Osteoblast (primary cell): Measurements from ENCODE around the gene PHOX2A. TPM values are rescaled to one million over a fixed set of nuclear protein-coding genes. Genes with fewer than 3 reads are reported as not detected.

Source experiments
- DNase-seq: peaks from one replicate; pipeline ENCODE4 v3.0.0; 2011; ENCODE audit warnings: low spot score, mixed read lengths; ENCODE audit not compliant: insufficient read length; ENCODE audit errors: missing footprints
- H2AFZ ChIP-seq: 2 replicates; pipeline ENCODE4 v1.6.0; 2011; ENCODE audit warnings: mild to moderate bottlenecking, low read length
- H3K27ac ChIP-seq: 2 replicates; pipeline ENCODE4 v1.5.1; 2011; ENCODE audit warnings: mild to moderate bottlenecking, low read depth, low read length, moderate library complexity
- H3K27me3 ChIP-seq: 2 replicates; pipeline ENCODE4 v1.6.0; 2012; ENCODE audit warnings: mild to moderate bottlenecking, control low read depth, inconsistent platforms, low read length, moderate library complexity; ENCODE audit not compliant: insufficient read depth
- H3K36me3 ChIP-seq: 2 replicates; pipeline ENCODE4 v1.5.1; 2011; ENCODE audit warnings: mild to moderate bottlenecking, low read length, control low read depth, moderate library complexity; ENCODE audit not compliant: insufficient read depth
- H3K4me1 ChIP-seq: 2 replicates; pipeline ENCODE4 v1.5.1; 2011; ENCODE audit warnings: mild to moderate bottlenecking, low read length, control low read depth, moderate library complexity; ENCODE audit not compliant: insufficient read depth
- H3K4me2 ChIP-seq: 2 replicates; pipeline ENCODE4 v1.6.0; 2011; ENCODE audit warnings: mild to moderate bottlenecking, low read length; ENCODE audit not compliant: insufficient read depth
- H3K4me3 ChIP-seq: fragments of 200-600 bp; sonication (generic); 3 replicates; pipeline ENCODE4 v1.5.1; 2012; ENCODE audit warnings: mild to moderate bottlenecking, low read length, inconsistent platforms; ENCODE audit not compliant: insufficient read depth
- H3K79me2 ChIP-seq: 2 replicates; pipeline ENCODE4 v1.6.0; 2012; ENCODE audit warnings: mild to moderate bottlenecking, low read length, control low read depth, inconsistent platforms; ENCODE audit not compliant: insufficient read depth
- H3K9me3 ChIP-seq: 2 replicates; pipeline ENCODE4 v1.5.1; 2011; ENCODE audit warnings: low read depth, low read length, control low read depth
- H4K20me1 ChIP-seq: 2 replicates; pipeline ENCODE4 v1.6.0; 2012; ENCODE audit warnings: mild to moderate bottlenecking, low read length, control low read depth; ENCODE audit not compliant: insufficient read depth
- total RNA-seq: library from RNA; depleted of rRNA; stranded (reverse); fragments of >200 nt; gene quantifications from 2 replicates; pipeline ENCODE4 v1.2.3, GENCODE V29; 2012
- TF ChIP-seq, protein P1 (sequence below): IDR thresholded peaks from 2 replicates; pipeline ENCODE4 v1.5.1; 2011; ENCODE audit warnings: mild to moderate bottlenecking, low read depth, low read length, moderate library complexity; ENCODE audit errors: extremely low read depth

The PHOX2A gene
- total RNA-seq, 1 donor: not detected

DNA sequence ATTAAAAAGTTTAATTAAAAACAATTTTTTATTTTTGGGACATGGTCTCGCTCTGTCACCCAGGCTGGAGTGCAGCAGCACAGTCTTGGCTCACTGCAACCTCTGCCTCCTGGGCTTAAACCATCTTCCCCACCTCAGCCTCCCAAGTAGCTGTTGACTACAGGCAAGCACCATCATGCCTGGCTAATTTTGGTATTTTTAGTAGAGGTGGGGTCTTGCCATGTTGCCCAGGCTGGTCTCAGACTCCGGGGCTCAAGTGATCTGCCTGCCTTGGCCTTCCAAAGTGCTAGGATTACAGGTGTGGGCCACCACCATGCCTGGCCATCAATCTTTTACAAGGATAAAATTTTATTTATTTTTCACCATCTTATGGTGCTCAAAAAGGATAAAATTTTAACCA is 43.3 kb upstream of the PHOX2A start:
- Histone ChIP-seq H3K4me2 (no peak overlapping the region), H3K4me1 (no peaks in the 10 kb centered on the region), H3K36me3 (no peaks in the 10 kb centered on the region), H4K20me1 (no peaks in the 10 kb centered on the region), H3K4me3 (no peak overlapping the region), H3K79me2 (no peaks in the 10 kb centered on the region), H3K27me3 (peaks cover 24% of the 10 kb centered on the region), H3K9me3 (no peaks in the 10 kb centered on the region), H3K27ac (no peak overlapping the region), H2AFZ (no peak overlapping the region)
- TF ChIP-seq, protein P1, sequence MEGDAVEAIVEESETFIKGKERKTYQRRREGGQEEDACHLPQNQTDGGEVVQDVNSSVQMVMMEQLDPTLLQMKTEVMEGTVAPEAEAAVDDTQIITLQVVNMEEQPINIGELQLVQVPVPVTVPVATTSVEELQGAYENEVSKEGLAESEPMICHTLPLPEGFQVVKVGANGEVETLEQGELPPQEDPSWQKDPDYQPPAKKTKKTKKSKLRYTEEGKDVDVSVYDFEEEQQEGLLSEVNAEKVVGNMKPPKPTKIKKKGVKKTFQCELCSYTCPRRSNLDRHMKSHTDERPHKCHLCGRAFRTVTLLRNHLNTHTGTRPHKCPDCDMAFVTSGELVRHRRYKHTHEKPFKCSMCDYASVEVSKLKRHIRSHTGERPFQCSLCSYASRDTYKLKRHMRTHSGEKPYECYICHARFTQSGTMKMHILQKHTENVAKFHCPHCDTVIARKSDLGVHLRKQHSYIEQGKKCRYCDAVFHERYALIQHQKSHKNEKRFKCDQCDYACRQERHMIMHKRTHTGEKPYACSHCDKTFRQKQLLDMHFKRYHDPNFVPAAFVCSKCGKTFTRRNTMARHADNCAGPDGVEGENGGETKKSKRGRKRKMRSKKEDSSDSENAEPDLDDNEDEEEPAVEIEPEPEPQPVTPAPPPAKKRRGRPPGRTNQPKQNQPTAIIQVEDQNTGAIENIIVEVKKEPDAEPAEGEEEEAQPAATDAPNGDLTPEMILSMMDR: no peak
- DNase-seq: no peak

DNA sequence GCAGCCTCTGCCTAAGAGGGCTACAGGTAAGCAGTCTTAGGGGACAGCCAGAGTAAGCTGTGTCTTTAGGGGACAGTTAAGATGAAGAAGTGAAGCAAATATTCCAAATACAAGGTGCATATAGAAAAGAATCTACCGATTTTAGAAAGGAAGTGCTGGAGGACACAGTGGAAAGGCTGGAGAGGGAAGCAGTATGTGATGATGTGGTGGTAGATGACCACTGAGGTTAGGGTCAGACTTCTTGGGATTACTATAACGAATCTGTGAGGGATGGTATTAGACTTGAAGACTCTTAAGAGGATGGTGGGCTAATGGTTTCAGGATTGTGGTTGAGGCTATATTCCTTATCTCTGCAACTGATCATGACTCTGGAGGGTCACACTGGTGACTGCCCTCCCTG is 40.0 kb upstream of the PHOX2A start:
- TF ChIP-seq, protein P1: no peak
- no peak overlapping the region for H2AFZ ChIP-seq
- H3K79me2 ChIP-seq: no peaks in the 10 kb centered on the region
- peaks cover 27% of the 10 kb centered on the region for H3K27me3 ChIP-seq
- DNase-seq: no peak
- no peak overlapping the region for H3K4me3 ChIP-seq
- H4K20me1 ChIP-seq: no peaks in the 10 kb centered on the region
- H3K4me1 ChIP-seq: peaks cover 8% of the 10 kb centered on the region
- H3K36me3 ChIP-seq: no peaks in the 10 kb centered on the region
- H3K9me3 ChIP-seq: no peaks in the 10 kb centered on the region
- H3K4me2 ChIP-seq: no peak overlapping the region
- H3K27ac ChIP-seq: no peak overlapping the region

DNA sequence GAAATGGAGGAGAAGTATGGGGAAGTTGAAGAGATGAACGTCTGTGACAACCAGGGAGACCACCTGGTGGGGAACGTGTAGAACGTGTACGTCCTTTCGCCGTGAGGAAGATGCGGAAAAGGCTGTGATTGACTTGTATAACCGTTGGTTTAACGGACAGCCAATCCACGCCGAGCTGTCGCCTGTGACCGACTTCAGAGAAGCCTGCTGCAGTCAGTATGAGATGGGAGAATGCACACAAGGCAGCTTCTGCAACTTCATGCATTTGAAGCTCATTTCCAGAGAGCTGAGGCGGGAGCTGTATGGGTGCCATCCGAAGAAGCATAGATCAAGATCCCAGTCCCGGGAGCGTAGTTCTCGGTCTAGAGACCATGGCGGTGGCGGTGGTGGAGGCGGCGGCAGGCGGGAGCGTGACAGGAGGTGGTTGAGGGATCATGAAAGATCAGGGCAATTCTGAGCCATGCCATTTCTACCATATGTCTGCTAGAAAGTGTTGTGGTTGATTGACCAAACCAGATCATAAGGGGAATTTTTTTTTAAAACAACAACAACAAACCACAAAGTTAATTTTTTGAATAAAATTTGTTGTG is 36.8 kb upstream of the PHOX2A start:
- Histone ChIP-seq H3K36me3 (no peaks in the 10 kb centered on the region), H3K4me1 (peaks cover 11% of the 10 kb centered on the region), H3K27ac (no peak overlapping the region), H3K79me2 (no peaks in the 10 kb centered on the region), H3K4me2 (no peak overlapping the region), H3K27me3 (peaks cover 27% of the 10 kb centered on the region), H3K4me3 (no peak overlapping the region), H4K20me1 (no peaks in the 10 kb centered on the region), H3K9me3 (no peaks in the 10 kb centered on the region), H2AFZ (no peak overlapping the region)
- TF ChIP-seq, protein P1: no peak
- no peak for DNase-seq

DNA sequence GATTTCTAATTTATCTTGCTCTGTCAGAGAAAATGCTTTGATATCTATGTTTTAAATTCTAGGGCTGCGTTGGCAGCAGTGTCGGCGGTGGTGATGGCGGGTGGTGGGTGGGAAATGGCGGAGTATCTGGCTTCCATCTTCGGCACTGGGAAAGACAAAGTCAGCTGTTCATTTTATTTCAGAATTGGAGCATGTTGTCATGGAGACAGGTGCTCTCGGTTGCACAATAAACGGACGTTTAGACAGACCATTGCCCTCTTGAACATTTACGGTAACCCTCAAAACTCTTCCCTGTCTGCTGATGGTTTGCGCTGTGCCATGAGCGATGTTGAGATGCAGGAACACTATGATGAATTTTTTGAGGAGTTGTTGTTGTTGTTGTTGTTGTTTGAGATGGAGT is 36.1 kb upstream of the PHOX2A start:
- Histone ChIP-seq H3K36me3 (no peaks in the 10 kb centered on the region), H3K9me3 (no peaks in the 10 kb centered on the region), H3K27ac (no peak overlapping the region), H3K4me1 (peaks cover 11% of the 10 kb centered on the region), H3K4me3 (no peak overlapping the region), H4K20me1 (no peaks in the 10 kb centered on the region), H3K27me3 (peaks cover 26% of the 10 kb centered on the region), H2AFZ (no peak overlapping the region), H3K4me2 (no peak overlapping the region), H3K79me2 (no peaks in the 10 kb centered on the region)
- no peak for DNase-seq
- TF ChIP-seq, protein P1: no peak
